Tibial artery (tissue), 4 donors: Measurements from ENCODE around the gene ADAM29.

Experiments used
- DNase-seq, 2 donors: peaks; one replicate each; pipeline ENCODE4 v3.0.0-alpha.2; 2019
- H3K27ac ChIP-seq, 2 donors: fragments of 200-600 bp; sonication (generic) in 1 of 2; 1 replicate in 1 of 2; 2 replicates in 1 of 2; pipeline ENCODE4 v1.5.1; 2018 to 2019; ENCODE audit warnings: mild to moderate bottlenecking in 1 of 2
- H3K27me3 ChIP-seq, 2 donors: fragments of 200-600 bp; sonication (generic) in 1 of 2; one replicate each; pipeline versions ENCODE4 v1.5.1 to v1.6.0; 2016 to 2019
- H3K36me3 ChIP-seq, 3 donors: fragments of 200-600 bp; sonication (generic) in 2 of 3; one replicate each; pipeline ENCODE4 v1.5.1; 2016 to 2019; ENCODE audit warnings: mild to moderate bottlenecking in 2 of 3
- H3K4me1 ChIP-seq, 4 donors: fragments of 200-600 bp; sonication (generic) in 2 of 4; 1 replicate in 3 of 4; 2 replicates in 1 of 4; pipeline ENCODE4 v1.5.1; 2016 to 2019
- H3K4me3 ChIP-seq, 2 donors: fragments of 200-600 bp; sonication (generic) in 1 of 2; 1 replicate in 1 of 2; 2 replicates in 1 of 2; pipeline ENCODE4 v1.5.1; 2018 to 2019; ENCODE audit warnings: mild to moderate bottlenecking in 2 of 2
- H3K9me3 ChIP-seq, 3 donors: fragments of 200-600 bp; sonication (generic) in 1 of 3; one replicate each; pipeline ENCODE4 v1.5.1; 2016 to 2019
- intact Hi-C: fragments of 100-400 bp; cut with DNase I; formaldehyde crosslinking; loops from one replicate; pipeline ENCODE4 v1.15.0; 2023; ENCODE audit warnings: low total_unique reads
- TF ChIP-seq, protein P1 (sequence below), 2 experiments: fragments of 200-600 bp in 1 of 2; fragments of 450-650 bp in 1 of 2; IDR thresholded peaks; one replicate each; pipeline ENCODE4 v1.5.1; 2017 to 2019; ENCODE audit warnings: antibody characterized with exemption in 2 of 2, mild to moderate bottlenecking in 1 of 2, moderate library complexity in 1 of 2

The ADAM29 gene

DNA sequence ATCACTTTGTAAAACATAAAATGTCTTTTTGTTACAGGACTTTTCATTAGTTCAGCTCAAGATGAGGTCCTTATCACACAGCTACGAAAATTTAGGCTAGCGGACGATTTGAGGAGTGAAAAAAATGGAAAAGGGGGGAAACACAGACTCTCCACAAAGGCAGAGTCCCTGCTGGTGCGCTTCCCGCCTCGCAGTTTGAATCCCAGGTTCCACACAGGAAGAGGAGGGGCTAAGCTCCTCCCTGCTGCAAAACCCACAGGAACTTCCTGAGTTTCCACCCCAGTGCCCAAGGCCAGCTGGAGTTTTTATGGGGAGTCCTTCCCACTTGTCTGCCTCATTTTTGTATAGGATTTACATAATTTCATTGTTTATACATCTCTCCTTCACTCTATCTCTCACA is 11.2 kb downstream of the ADAM29 start:
- H3K36me3 ChIP-seq = no peaks in the 10 kb centered on the region
- no peaks in the 10 kb centered on the region for H3K4me1 ChIP-seq
- no peak overlapping the region for H3K4me3 ChIP-seq
- H3K27me3 ChIP-seq = no peaks in the 10 kb centered on the region
- intact Hi-C loops = no loop called here
- H3K9me3 ChIP-seq = no peaks in the 10 kb centered on the region
- TF ChIP-seq, protein P1, sequence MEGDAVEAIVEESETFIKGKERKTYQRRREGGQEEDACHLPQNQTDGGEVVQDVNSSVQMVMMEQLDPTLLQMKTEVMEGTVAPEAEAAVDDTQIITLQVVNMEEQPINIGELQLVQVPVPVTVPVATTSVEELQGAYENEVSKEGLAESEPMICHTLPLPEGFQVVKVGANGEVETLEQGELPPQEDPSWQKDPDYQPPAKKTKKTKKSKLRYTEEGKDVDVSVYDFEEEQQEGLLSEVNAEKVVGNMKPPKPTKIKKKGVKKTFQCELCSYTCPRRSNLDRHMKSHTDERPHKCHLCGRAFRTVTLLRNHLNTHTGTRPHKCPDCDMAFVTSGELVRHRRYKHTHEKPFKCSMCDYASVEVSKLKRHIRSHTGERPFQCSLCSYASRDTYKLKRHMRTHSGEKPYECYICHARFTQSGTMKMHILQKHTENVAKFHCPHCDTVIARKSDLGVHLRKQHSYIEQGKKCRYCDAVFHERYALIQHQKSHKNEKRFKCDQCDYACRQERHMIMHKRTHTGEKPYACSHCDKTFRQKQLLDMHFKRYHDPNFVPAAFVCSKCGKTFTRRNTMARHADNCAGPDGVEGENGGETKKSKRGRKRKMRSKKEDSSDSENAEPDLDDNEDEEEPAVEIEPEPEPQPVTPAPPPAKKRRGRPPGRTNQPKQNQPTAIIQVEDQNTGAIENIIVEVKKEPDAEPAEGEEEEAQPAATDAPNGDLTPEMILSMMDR (IDR thresholded peaks at IDR 0.05) = no peak
- H3K27ac ChIP-seq = no peak overlapping the region
- DNase-seq = no peak

DNA sequence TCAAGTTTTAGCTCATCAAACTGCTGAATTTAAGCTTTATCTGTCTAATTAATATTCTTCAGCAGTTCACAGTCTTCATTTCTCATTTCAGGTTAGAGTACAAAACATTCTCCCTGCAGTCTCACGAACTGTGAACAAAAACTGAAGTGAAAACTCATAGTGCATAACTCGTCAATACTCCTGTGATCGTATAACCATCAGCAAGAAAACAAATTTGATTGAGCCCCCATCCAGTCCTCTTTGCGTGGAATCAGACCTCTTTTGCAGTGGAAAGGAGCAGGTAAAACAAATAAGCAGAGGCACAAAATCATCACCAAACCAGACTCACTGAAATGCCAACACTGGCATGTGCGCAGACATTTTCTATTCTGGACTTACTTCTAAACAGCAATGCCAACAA is 12.7 kb downstream of the ADAM29 start:
- DNase-seq = no peak
- no peaks in the 10 kb centered on the region for H3K36me3 ChIP-seq
- H3K4me1 ChIP-seq = no peaks in the 10 kb centered on the region
- no peak overlapping the region for H3K27ac ChIP-seq
- no peaks in the 10 kb centered on the region for H3K9me3 ChIP-seq
- TF ChIP-seq, protein P1 (IDR thresholded peaks at IDR 0.05) = no peak
- no peak overlapping the region for H3K4me3 ChIP-seq
- no peaks in the 10 kb centered on the region for H3K27me3 ChIP-seq
- intact Hi-C loops = no loop called here

DNA sequence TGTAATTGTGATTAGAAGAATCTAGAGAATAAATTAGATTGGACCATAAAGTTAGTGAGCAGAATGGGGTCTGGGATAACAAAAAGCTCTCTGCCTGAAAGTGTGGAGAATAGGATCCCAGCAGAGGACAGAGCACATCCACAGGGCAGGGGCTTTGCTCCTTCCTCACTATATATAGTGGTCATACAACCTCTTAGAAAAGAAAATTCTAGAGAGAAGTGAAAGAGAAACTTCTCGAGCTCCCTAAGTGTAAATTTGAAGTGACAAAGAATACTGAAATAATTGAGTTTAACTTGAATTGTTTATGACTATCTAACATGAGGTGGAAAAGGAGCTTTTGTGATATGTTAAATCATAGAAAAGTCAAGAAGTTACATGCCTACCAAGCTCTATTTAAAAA is 14.9 kb downstream of the ADAM29 start:
- H3K4me1 ChIP-seq = no peaks in the 10 kb centered on the region
- intact Hi-C loops = no loop called here
- no peak overlapping the region for H3K27ac ChIP-seq
- no peaks in the 10 kb centered on the region for H3K9me3 ChIP-seq
- TF ChIP-seq, protein P1 (IDR thresholded peaks at IDR 0.05) = no peak
- H3K36me3 ChIP-seq = no peaks in the 10 kb centered on the region
- no peak overlapping the region for H3K4me3 ChIP-seq
- no peak for DNase-seq
- no peaks in the 10 kb centered on the region for H3K27me3 ChIP-seq

DNA sequence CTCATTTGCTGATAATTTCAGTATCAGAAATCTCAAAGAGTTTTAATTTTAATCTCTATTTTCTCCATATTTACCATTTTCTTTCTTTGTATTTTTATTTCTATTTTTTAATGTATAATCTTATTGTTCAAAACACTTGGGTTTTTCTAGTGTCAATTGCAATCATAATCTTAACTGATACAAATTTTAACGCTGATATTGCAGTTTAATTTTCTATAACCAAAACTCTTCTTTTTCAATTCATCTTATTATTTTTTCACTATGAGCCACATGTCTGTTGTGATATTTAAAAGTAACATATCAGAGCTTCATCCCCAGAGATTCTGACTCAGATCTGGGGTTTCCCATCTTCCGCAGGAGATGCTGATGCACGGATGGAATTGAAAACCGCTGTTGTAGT is 16.2 kb downstream of the ADAM29 start:
- intact Hi-C loops = no loop called here
- no peaks in the 10 kb centered on the region for H3K27me3 ChIP-seq
- TF ChIP-seq, protein P1 (IDR thresholded peaks at IDR 0.05) = no peak
- no peaks in the 10 kb centered on the region for H3K4me1 ChIP-seq
- H3K27ac ChIP-seq = no peak overlapping the region
- H3K4me3 ChIP-seq = no peak overlapping the region
- no peaks in the 10 kb centered on the region for H3K9me3 ChIP-seq
- H3K36me3 ChIP-seq = no peaks in the 10 kb centered on the region
- no peak for DNase-seq

DNA sequence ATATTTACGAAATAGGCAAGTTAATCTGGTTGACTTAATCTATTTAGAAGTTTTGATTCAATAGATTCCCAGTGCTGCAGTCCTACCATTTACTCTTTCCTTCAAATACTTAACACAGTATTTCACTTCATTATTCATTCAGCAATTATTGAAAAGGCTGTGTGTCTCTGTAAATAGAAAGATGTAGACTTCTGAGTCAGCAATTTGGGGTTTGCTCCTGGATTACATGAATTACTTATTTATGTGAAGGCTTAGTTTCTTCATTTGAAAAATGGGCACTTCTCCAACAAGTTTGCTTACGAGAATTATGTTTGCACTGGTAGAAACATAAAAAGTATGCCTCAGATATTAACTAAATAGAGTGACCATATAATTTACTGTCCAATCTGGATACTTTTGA is 17.4 kb downstream of the ADAM29 start:
- Histone ChIP-seq H3K27ac (no peak overlapping the region), H3K9me3 (no peaks in the 10 kb centered on the region), H3K27me3 (no peaks in the 10 kb centered on the region), H3K36me3 (no peaks in the 10 kb centered on the region), H3K4me1 (no peaks in the 10 kb centered on the region), H3K4me3 (no peak overlapping the region)
- intact Hi-C loops = no loop called here
- DNase-seq = no peak
- TF ChIP-seq, protein P1 (IDR thresholded peaks at IDR 0.05) = no peak

DNA sequence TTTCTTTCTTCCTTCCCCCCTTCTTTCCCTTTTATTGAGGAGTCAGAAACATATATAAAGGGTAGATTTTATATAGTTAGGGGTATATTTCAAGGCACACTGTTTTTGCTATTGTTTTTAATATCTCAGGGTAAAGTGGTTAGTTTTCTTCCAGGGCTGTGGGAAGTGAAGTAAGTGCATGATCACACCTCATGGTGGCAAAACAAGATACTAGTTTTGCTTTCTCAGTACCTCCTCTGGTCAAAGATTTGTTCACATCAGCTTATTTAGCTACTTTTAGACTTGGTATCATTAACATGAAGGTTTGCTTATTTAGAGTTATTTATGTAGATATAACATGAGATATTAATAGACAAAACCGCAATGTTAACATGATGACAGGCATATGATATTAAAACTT is 21.8 kb downstream of the ADAM29 start:
- Histone ChIP-seq H3K36me3 (no peaks in the 10 kb centered on the region), H3K9me3 (no peaks in the 10 kb centered on the region), H3K4me1 (no peaks in the 10 kb centered on the region), H3K4me3 (no peak overlapping the region), H3K27ac (no peak overlapping the region), H3K27me3 (no peaks in the 10 kb centered on the region)
- intact Hi-C loops = no loop called here
- TF ChIP-seq, protein P1 (IDR thresholded peaks at IDR 0.05) = no peak
- DNase-seq = no peak
